Epidermal melanocyte (primary cell): ENCODE results near the gene PLCG1.

ENCODE experiments used
- DNase-seq: peaks from one replicate; pipeline ENCODE4 v3.0.0; 2011; ENCODE audit warnings: low spot score; ENCODE audit not compliant: insufficient read length

Gene PLCG1

GRCh38 chr20:41142245-41142644 is 4.9 kb downstream of the PLCG1 start:
- no peak for DNase-seq

- no peak for DNase-seq
These were observed 5.6 kb downstream of the PLCG1 start for GRCh38 chr20:41142919-41143318.

DNA sequence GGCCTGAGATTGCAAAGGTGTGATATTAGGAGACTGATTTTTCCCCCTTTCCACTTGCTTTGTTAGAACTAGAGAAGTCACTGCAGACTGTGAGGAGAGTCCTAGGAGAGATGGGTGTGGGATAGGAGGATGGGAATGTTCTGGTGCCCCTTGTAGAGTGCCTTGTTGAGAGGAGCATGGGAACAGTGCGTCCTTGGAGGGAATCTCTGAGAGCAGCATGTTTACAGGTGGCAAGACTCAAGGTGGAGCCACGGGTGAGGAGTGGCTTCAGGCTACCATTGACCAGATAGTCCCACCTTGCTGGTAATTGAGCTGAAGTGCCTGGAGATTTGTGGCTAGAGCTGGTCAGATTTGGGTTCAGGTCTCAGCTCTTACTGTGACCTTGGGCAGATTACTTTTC is 6.0 kb downstream of the PLCG1 start:
- DNase-seq = no peak

- DNase-seq = no peak
These were observed 8.0 kb downstream of the PLCG1 start for GRCh38 chr20:41145317-41145716.

DNA sequence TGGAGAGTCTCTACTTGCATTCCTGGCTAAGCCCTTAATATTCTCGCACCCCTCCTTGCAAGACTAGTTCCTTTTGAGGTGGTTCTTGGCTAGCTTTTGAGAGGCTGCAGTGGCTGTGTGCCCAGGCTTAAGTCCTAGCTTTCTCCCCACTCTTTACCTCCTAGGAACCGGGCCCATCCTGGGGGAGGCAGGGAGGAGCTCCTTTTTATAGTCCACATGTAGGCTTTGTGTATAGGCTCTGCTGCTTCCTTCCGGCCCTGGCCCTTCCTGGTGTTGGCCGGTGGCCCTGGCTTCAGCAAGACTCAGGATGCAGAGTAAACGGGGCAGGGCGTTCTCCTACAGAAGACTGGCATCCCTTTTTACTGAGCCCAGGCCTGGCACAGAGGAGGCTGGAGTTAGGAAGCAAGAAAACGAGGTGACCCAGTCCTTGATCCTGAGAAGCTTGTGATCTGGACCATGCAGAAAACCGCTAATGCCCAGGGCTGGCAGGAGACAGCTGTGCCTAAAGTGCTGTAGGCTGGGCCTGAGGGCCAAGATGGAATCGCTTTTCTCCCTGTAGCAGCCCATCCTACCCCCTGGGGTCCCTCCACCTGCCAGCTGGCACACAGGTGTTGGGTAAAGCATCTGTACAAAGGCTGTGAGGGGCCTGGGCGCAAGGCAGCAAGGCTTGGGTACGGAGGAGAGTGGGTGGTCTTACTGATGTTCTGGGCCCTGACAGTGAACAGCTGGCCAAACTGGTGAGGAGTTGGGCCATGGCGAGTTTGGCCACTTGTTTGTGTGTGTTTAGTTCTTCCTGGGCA is 8.7 kb downstream of the PLCG1 start:
- no peak for DNase-seq

DNA sequence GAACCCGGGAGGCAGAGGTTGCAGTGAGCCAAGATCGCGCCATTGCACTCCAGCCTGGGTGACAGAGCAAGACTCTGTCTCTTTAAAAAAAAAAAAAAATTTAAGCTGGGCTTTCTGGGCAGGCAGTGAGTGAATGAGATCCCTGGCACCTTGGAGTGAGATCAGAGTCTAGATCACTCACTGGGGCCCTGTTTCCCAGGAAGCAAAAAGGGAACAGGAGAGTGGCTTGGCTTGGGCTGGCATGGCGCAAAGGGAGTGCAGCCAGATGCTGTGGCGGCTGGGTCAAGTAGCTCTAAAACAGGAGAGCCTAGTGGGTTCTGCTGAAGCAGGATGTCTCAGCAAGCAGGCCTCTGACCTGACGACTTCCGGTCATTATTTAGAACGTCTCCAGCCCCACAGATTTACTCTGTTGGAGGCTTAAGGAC is 10.4 kb downstream of the PLCG1 start:
- DNase-seq = no peak

- DNase-seq = no peak
These were observed 11.6 kb downstream of the PLCG1 start for GRCh38 chr20:41148942-41149341.

- DNase-seq = no peak
These were observed 13.3 kb downstream of the PLCG1 start for GRCh38 chr20:41150664-41151063.

- no peak for DNase-seq
These were observed 14.0 kb downstream of the PLCG1 start for GRCh38 chr20:41151134-41151869.

DNA sequence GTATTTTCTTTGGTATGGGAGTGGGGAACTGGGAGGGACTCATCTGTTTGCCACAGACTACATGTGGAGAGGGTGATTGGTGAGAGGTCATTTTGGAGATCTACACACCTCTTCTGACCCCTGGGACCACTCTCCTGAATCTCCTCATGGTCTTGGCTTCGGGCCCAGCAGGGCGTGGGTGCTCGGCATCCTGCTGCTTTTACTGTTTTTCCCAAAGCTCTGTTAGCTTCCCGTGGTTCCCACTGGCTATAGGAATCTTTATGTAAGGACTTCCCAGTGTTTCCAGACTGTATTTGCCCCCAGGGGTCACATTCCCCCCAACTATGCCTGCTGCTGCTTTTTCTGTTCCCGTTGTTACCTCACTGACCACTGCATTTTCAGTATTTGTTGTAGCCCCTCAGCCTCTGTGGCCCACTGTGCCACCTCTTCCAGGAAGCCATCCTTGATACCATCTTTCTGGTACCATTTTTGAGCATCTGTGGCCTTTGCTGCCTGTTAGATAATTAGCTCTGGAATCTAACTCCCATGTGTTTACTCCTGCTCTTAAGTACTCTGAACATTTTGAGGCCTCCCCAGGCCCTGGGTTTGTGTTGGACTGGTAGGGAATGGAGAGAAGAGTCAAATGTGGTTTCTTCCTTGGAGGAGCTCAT is 14.9 kb downstream of the PLCG1 start:
- no peak for DNase-seq

DNA sequence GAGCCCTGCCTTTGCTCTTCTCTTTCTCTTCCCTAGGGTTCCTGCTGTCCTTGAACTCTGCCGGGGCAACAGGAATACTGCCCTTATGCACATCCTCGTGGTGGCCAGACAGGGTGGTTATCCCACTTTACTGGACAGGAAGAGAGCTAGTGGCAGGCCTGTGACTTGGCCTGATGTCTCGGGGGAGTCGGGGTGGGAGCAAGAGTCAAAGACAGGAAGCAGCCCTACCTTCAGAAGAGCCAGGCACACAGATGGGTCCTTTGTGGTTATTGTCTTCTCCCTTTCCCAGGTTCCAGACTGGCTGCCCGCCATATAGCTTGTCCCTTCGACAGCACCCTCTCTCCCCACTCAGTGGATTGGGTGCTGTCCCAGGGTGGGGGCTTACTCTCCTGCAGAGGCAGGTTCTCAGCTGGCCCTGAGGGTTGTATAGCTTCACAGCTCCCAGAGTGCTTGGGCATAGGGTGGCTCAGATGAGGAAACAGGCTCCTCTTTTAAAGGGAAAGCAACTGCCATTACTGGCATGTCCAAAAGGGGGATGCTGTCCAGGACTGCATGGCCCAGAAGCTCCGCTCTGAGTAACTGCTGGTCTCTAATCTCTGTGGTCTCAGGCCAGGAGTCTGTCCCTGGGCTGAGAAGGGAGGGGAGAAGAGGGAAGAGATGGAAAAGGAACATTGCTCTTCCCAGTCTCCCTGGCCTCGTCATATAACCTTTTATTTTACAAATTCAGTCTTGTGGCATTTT is 17.3 kb downstream of the PLCG1 start:
- DNase-seq = no peak

- DNase-seq = no peak
These were observed 17.9 kb downstream of the PLCG1 start for GRCh38 chr20:41155261-41155660.

GRCh38 chr20:41158082-41158625 is 20.8 kb downstream of the PLCG1 start:
- DNase-seq = no peak

GRCh38 chr20:41159547-41159946 is 22.2 kb downstream of the PLCG1 start:
- DNase-seq = no peak

DNA sequence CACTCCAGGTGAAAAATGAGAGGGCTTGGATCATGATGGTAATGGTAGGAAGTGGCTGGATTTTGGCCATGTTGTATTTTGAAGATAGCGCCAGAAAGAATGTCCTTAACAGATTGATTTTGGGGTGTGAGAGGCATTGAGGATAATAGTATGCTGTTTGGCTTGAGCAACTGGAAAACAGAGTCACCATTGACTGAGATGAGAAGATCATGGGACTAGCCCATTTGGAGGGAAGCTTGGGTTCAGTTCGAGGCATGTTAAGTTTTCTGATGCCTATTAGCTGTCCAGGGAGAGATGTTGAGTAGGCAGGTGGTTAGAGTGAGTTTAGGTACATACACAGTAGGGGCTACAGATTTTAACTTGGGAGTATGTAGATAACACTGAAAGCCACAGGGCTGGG is 23.3 kb downstream of the PLCG1 start:
- DNase-seq = no peak

GRCh38 chr20:41161886-41162285 is 24.5 kb downstream of the PLCG1 start:
- no peak for DNase-seq

- no peak for DNase-seq
These were observed 25.1 kb downstream of the PLCG1 start for GRCh38 chr20:41162396-41162795.

- DNase-seq = no peak
These were observed 26.5 kb downstream of the PLCG1 start for GRCh38 chr20:41163821-41164220.

DNA sequence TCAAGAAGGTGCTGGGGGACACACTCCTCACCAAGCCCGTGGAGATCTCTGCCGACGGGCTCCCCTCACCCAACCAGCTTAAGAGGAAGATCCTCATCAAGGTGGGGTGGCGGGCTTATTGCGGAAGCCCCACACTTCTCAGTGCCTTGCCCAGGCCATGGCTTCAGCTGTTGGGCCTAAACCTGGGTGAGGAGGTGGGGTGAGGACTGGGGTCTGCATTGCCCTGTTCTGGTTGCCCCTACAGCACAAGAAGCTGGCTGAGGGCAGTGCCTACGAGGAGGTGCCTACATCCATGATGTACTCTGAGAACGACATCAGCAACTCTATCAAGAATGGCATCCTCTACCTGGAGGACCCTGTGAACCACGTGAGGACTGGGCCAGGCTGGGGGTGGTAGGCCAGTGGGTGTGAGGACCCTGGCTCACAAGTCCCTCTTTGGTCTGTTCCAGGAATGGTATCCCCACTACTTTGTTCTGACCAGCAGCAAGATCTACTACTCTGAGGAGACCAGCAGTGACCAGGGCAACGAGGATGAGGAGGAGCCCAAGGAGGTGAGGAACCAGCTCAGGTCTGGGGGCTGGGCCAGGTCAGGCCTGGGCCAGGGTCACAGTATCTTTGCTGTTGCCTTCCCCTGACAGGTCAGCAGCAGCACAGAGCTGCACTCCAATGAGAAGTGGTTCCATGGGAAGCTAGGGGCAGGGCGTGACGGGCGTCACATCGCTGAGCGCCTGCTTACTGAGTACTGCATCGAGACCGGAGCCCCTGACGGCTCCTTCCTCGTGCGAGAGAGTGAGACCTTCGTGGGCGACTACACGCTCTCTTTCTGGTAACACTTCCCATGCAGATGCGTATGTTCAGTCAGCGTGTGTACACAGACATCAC is 27.9 kb downstream of the PLCG1 start:
- no peak for DNase-seq
